OCI-LY1 (cell line): ENCODE results near the gene CENPU.

Experiments
- CTCF ChIP-seq: fragments of 200-600 bp; sonication (generic), shearing (Covaris generic); IDR thresholded peaks from 2 replicates; pipeline ENCODE4 v1.5.1; 2017; ENCODE audit warnings: mild to moderate bottlenecking, antibody characterized with exemption, low read length, moderate library complexity, mixed read lengths
- EZH2 ChIP-seq: fragments of 200-600 bp; sonication (generic), shearing (Covaris generic); IDR thresholded peaks from 2 replicates; pipeline ENCODE4 v1.8.0; 2017; ENCODE audit warnings: borderline replicate concordance, mixed run types, mild to moderate bottlenecking, antibody characterized with exemption, low read length, moderate library complexity, mixed read lengths

- TF ChIP-seq CTCF (no peak), EZH2 (no peak)
Observed at GRCh38 chr4:184774152-184774551, 40.3 kb upstream of the CENPU start.
